Astrocyte (in vitro differentiated cells and primary cell): ENCODE results near the gene SORL1.

ENCODE experiments used
- CTCF ChIP-seq: IDR thresholded peaks from 2 replicates; pipeline ENCODE4 v1.5.1; 2011; ENCODE audit warnings: low read depth, mild to moderate bottlenecking, inconsistent platforms, low read length, moderate library complexity; ENCODE audit not compliant: insufficient read depth
- EZH2 ChIP-seq: IDR thresholded peaks from 2 replicates; pipeline ENCODE4 v1.6.1; 2012; ENCODE audit warnings: mild to moderate bottlenecking, low read length, inconsistent platforms; ENCODE audit not compliant: insufficient read depth

GRCh38 chr11:121469910-121470309, 17.8 kb downstream of the SORL1 start:
- no peak for TF ChIP-seq CTCF
- TF ChIP-seq EZH2 = no peak
